GM12892 (cell line): Measurements from ENCODE around the gene SFXN5. TPM values are rescaled to one million over a fixed set of nuclear protein-coding genes. Genes with fewer than 3 reads are reported as not detected.
"Not testable (repeated sequence)": the region's sequence is repeated elsewhere in the genome, so short reads cannot be mapped to it uniquely, and the experiment has no call there.

Source experiments
- DNase-seq: peaks from one replicate; pipeline ENCODE4 v3.0.0; 2011; ENCODE audit not compliant: insufficient read length
- FAIRE-seq: peaks from 2 replicates; lab custom pipeline; 2011; peaks lifted over from hg19 to GRCh38; lab: Jason Lieb, UNC
- POLR2A ChIP-seq: IDR thresholded peaks from 2 replicates; pipeline ENCODE4 v1.6.1; 2011; ENCODE audit warnings: low read depth, low read length, control low read depth
- POLR2AphosphoS5 ChIP-seq: IDR thresholded peaks from 2 replicates; pipeline ENCODE4 v1.6.1; 2011; ENCODE audit warnings: low read depth, low read length, control low read depth
- TAF1 ChIP-seq: IDR thresholded peaks from 2 replicates; pipeline ENCODE4 v1.6.1; 2011; ENCODE audit warnings: low read depth, mild to moderate bottlenecking, control low read depth, low read length, borderline replicate concordance
- polyA plus RNA-seq: library from polyadenylated mRNA; unstranded; fragments of >200 nt; gene quantifications from one replicate; pipeline ENCODE4 v1.2.1, GENCODE V29; 2012; ENCODE audit warnings: missing spikeins, inconsistent platforms; ENCODE audit not compliant: missing spikeins

SFXN5 gene
- polyA plus RNA-seq, result 2.7 TPM

- FAIRE-seq (peak; percentile 96), DNase-seq (peak; percentile 98)
- TF ChIP-seq POLR2AphosphoS5 (0 out of 2 replicates have a peak, but pooled peaks have one; percentile 40), POLR2A (no peak; the same call in 1 of the 2 replicates), TAF1 (0 out of 2 replicates have a peak, but pooled peaks have one; percentile 51)
Observed at GRCh38 chr2:73071360-73072128, at the start of gene SFXN5. TSS of gene SFXN5 (minus strand) at chr2:73071712. CDS start at chr2:73071705, 7 bp downstream.

- not testable (repeated sequence) for DNase-seq, FAIRE-seq
Observed at GRCh38 chr2:73119611-73120239, 48.2 kb upstream of the SFXN5 start.

GRCh38 chr2:73117441-73117840, 45.9 kb upstream of the SFXN5 start:
- DNase-seq (no peak), FAIRE-seq (no peak)
- TF ChIP-seq TAF1 (no peak), POLR2A (no peak), POLR2AphosphoS5 (no peak)

- FAIRE-seq, result no peak
- no peak for DNase-seq
- no peak for TF ChIP-seq POLR2A
- TF ChIP-seq POLR2AphosphoS5, result no peak
- no peak for TF ChIP-seq TAF1
Observed at GRCh38 chr2:73116182-73116960, 44.9 kb upstream of the SFXN5 start.

- no peak for DNase-seq
- FAIRE-seq, result no peak
- TF ChIP-seq POLR2A (no peak), POLR2AphosphoS5 (no peak), TAF1 (no peak)
Observed at GRCh38 chr2:73114273-73114867, 42.9 kb upstream of the SFXN5 start.

GRCh38 chr2:73112913-73113854, 41.7 kb upstream of the SFXN5 start, which contains the start of gene RAB11FIP5:
TSS of gene RAB11FIP5 (minus strand) at chr2:73112948. CDS start at chr2:73112777, 171 bp downstream.
- FAIRE-seq (no peak), DNase-seq (peak; percentile 58)
- TF ChIP-seq TAF1, result no peak
- TF ChIP-seq POLR2AphosphoS5, result no peak
- no peak for TF ChIP-seq POLR2A

- no peak for FAIRE-seq
- TF ChIP-seq POLR2AphosphoS5, result no peak
- no peak for TF ChIP-seq POLR2A
- no peak for TF ChIP-seq TAF1
- no peak for DNase-seq
Observed at GRCh38 chr2:73112026-73112912, 40.8 kb upstream of the SFXN5 start.

GRCh38 chr2:73111073-73112025, 39.8 kb upstream of the SFXN5 start:
- DNase-seq, result no peak
- no peak for FAIRE-seq
- TF ChIP-seq POLR2AphosphoS5, result no peak
- no peak for TF ChIP-seq POLR2A
- TF ChIP-seq TAF1, result no peak
